IMR-90 (cell line): ENCODE measurements around the gene ADARB2. TPM values are rescaled to one million over a fixed set of nuclear protein-coding genes. Genes with fewer than 3 reads are reported as not detected.

ENCODE experiments used
- ATAC-seq: fragments of 200-7000 bp; cut with Tn5 transposase; 2 replicates; pipeline ENCODE4 v1.9.1; 2020; ENCODE audit warnings: low read depth, mild to moderate bottlenecking, moderate library complexity
- BruUV-seq: library from RNA; stranded (reverse); fragments of 400-500 nt; replicated peaks from 2 replicates; lab custom pipeline; 2021; lab: Mats Ljungman, UMichigan
- CTCF ChIA-PET: fragments of 300-600 bp; formaldehyde crosslinking; extraction: SDS; loops from one replicate; lab custom pipeline; 2021; ENCODE audit warnings: antibody characterized with exemption; lab: Yijun Ruan, JAX
- POLR2A ChIA-PET: fragments of 300-600 bp; sonication (Branson Sonifier 250); formaldehyde crosslinking; loops from one replicate; lab custom pipeline; 2022; ENCODE audit warnings: antibody characterized with exemption; ENCODE audit not compliant: unreplicated experiment; lab: Charles Lee
- DNase-seq: peaks from one replicate; pipeline ENCODE4 v3.0.0; 2013
- H2AFZ ChIP-seq: replicated peaks from 2 replicates; pipeline ENCODE3; 2013; ENCODE audit warnings: low read length, mild to moderate bottlenecking; ENCODE audit not compliant: poor library complexity
- H2AK5ac ChIP-seq: 2 replicates; pipeline ENCODE4 v1.6.1; 2013; ENCODE audit warnings: low read depth, low read length, inconsistent platforms
- H2AK9ac ChIP-seq: replicated peaks from 2 replicates; pipeline ENCODE3; 2013; ENCODE audit warnings: mild to moderate bottlenecking, low read depth, low read length, moderate library complexity; ENCODE audit not compliant: poor library complexity
- H2BK120ac ChIP-seq: 2 replicates; pipeline ENCODE4 v1.6.1; 2013; ENCODE audit warnings: low read depth, low read length, inconsistent platforms
- H2BK15ac ChIP-seq: 3 replicates; pipeline ENCODE4 v1.6.1; 2013; ENCODE audit warnings: low read depth, low read length, inconsistent platforms
- H2BK20ac ChIP-seq: 2 replicates; pipeline ENCODE4 v1.6.1; 2013; ENCODE audit warnings: low read depth, mild to moderate bottlenecking, inconsistent platforms, low read length, moderate library complexity
- H2BK5ac ChIP-seq: 2 replicates; pipeline ENCODE4 v1.6.1; 2013; ENCODE audit warnings: mild to moderate bottlenecking, low read depth, low read length, inconsistent platforms; ENCODE audit not compliant: poor library complexity, severe bottlenecking
- H3K14ac ChIP-seq: replicated peaks from 2 replicates; pipeline ENCODE4 v1.6.1; 2013; ENCODE audit warnings: low read depth, low read length, inconsistent platforms
- H3K18ac ChIP-seq: 2 replicates; pipeline ENCODE4 v1.6.1; 2013; ENCODE audit warnings: low read depth, low read length, control low read depth
- H3K23ac ChIP-seq: 2 replicates; pipeline ENCODE4 v1.6.1; 2013; ENCODE audit warnings: low read depth, low read length, inconsistent platforms
- H3K27ac ChIP-seq: 2 replicates; pipeline ENCODE4 v1.5.1; 2013; ENCODE audit warnings: mild to moderate bottlenecking, control low read depth, low read length; ENCODE audit not compliant: insufficient read depth
- H3K27me3 ChIP-seq: 2 replicates; pipeline ENCODE4 v1.6.1; 2013; ENCODE audit warnings: low read length; ENCODE audit not compliant: control insufficient read depth, insufficient read depth
- H3K36me3 ChIP-seq: 2 replicates; pipeline ENCODE4 v1.6.1; 2013; ENCODE audit warnings: low read length, mixed read lengths; ENCODE audit not compliant: control insufficient read depth, insufficient read depth
- H3K4ac ChIP-seq: 2 replicates; pipeline ENCODE4 v1.6.1; 2013; ENCODE audit warnings: low read depth, low read length, inconsistent platforms
- H3K4me1 ChIP-seq: 2 replicates; pipeline ENCODE4 v1.6.1; 2013; ENCODE audit warnings: low read length, mixed read lengths; ENCODE audit not compliant: control insufficient read depth, insufficient read depth
- H3K4me2 ChIP-seq: 2 replicates; pipeline ENCODE4 v1.6.1; 2013; ENCODE audit warnings: low read depth, mild to moderate bottlenecking, control low read depth, low read length, moderate library complexity
- H3K4me3 ChIP-seq: 2 replicates; pipeline ENCODE4 v1.5.1; 2013; ENCODE audit warnings: low read depth, mild to moderate bottlenecking, control low read depth, low read length, moderate library complexity; ENCODE audit not compliant: insufficient read depth
- H3K56ac ChIP-seq: 2 replicates; pipeline ENCODE4 v1.6.1; 2013; ENCODE audit warnings: low read length, inconsistent platforms; ENCODE audit not compliant: insufficient read depth; ENCODE audit errors: extremely low read depth
- H3K79me1 ChIP-seq, 2 experiments: 2 replicates each; pipeline ENCODE4 v1.6.1; 2013; ENCODE audit warnings: low read length in 2 of 2, inconsistent platforms in 1 of 2, low read depth in 1 of 2
- H3K9ac ChIP-seq: 2 replicates; pipeline ENCODE4 v1.6.1; 2013; ENCODE audit warnings: low read depth, low read length, control low read depth
- H3K9me1 ChIP-seq: 2 replicates; pipeline ENCODE4 v1.6.1; 2013; ENCODE audit warnings: low read length, inconsistent platforms; ENCODE audit not compliant: insufficient read depth
- H3K9me3 ChIP-seq: 2 replicates; pipeline ENCODE4 v1.6.1; 2013; ENCODE audit warnings: low read length; ENCODE audit not compliant: control insufficient read depth, insufficient read depth
- H4K20me1 ChIP-seq: 2 replicates; pipeline ENCODE4 v1.6.1; 2013; ENCODE audit warnings: low read length, inconsistent platforms; ENCODE audit not compliant: insufficient read depth
- H4K5ac ChIP-seq: 2 replicates; pipeline ENCODE4 v1.6.1; 2013; ENCODE audit warnings: mild to moderate bottlenecking, low read depth, low read length, control low read depth
- H4K8ac ChIP-seq, 2 experiments: 2 replicates each; pipeline ENCODE4 v1.6.1; 2013; ENCODE audit warnings: low read depth in 2 of 2, low read length in 2 of 2, control low read depth in 1 of 2, inconsistent platforms in 1 of 2
- H4K91ac ChIP-seq: 2 replicates; pipeline ENCODE4 v1.6.1; 2013; ENCODE audit warnings: low read depth, low read length, inconsistent platforms; ENCODE audit not compliant: insufficient read depth
- CTCF ChIP-seq: conservative IDR thresholded peaks from 2 replicates; pipeline ENCODE4 v1.5.1; 2012; ENCODE audit warnings: mild to moderate bottlenecking, low read depth, low read length, improper control_type of control experiment
- MAFK ChIP-seq: IDR thresholded peaks from 2 replicates; pipeline ENCODE4 v1.6.1; 2012; ENCODE audit warnings: low read depth, low read length, improper control_type of control experiment
- RCOR1 ChIP-seq: IDR thresholded peaks from 2 replicates; pipeline ENCODE4 v1.6.1; 2012; ENCODE audit warnings: mild to moderate bottlenecking, low read length, improper control_type of control experiment; ENCODE audit not compliant: insufficient replicate concordance
- RFX5 ChIP-seq: IDR thresholded peaks from 2 replicates; pipeline ENCODE4 v1.8.0; 2012; ENCODE audit warnings: low read depth, mild to moderate bottlenecking, low read length, moderate library complexity
- USF2 ChIP-seq: fragments of 150-350 bp; IDR thresholded peaks from 2 replicates; pipeline ENCODE4 v1.6.1; 2017; ENCODE audit warnings: mild to moderate bottlenecking, antibody characterized with exemption, low read length, low read depth
- WGBS, 2 experiments: methylation state at CpG; one replicate each; pipeline versions ENCODE4 v1.1.5 to v1.1.7; 2013; ENCODE audit warnings: missing lambda C conversion rate in 2 of 2; ENCODE audit not compliant: insufficient read length in 1 of 2; ENCODE audit errors: extremely low coverage in 2 of 2; 5-methylcytosine and 5-hydroxymethylcytosine counted together
- dilution Hi-C: fragments of 300-500 bp; cut with HindIII; formaldehyde crosslinking; loops from one replicate; pipeline ENCODE4 v1.14.3; 2018; ENCODE audit warnings: low sequenced_read_pairs; ENCODE audit not compliant: unreplicated experiment
- in situ Hi-C: fragments of 300-500 bp; cut with MboI; formaldehyde crosslinking; loops from 3 replicates; pipeline ENCODE4 v1.14.3; 2019; ENCODE audit warnings: low sequenced_read_pairs, inconsistent platforms, mixed read lengths
- intact Hi-C: fragments of 100-400 bp; cut with micrococcal nuclease; formaldehyde crosslinking; loops from 2 replicates; pipeline ENCODE4 v1.10.0; 2022
- polyA plus RNA-seq, 3 experiments: library from polyadenylated mRNA; depleted of rRNA; stranded (reverse); fragments of >200 nt; gene quantifications; 2 replicates each; pipeline ENCODE4 v1.2.3, GENCODE V29; 2012; ENCODE audit warnings: low replicate concordance in 1 of 3
- total RNA-seq: library from RNA; depleted of rRNA; stranded (reverse); fragments of >200 nt; gene quantifications from 2 replicates; pipeline ENCODE4 v1.2.3, GENCODE V29; 2012

ADARB2 gene
- total and polyA plus RNA-seq, 2 of the 4 experiments (the other 2 are of a cell fraction) = not detected

GRCh38 chr10:1641402-1641801 lies 95.9 kb downstream of the ADARB2 start:
- H2AK9ac ChIP-seq = no peak overlapping the region
- ChIA-PET CTCF (no interaction called here), POLR2A (no interaction called here)
- no peak overlapping the region for H2AFZ ChIP-seq
- no peak overlapping the region for H4K5ac ChIP-seq
- in situ Hi-C loops (no loop called here), dilution Hi-C loops (no loop called here), intact Hi-C loops (no loop called here)
- TF ChIP-seq RCOR1 (no peak), MAFK (no peak), RFX5 (no peak), CTCF (no peak), USF2 (no peak)
- no peak overlapping the region for H3K23ac ChIP-seq
- H3K9me3 ChIP-seq = peaks cover 27% of the 10 kb centered on the region
- H3K27me3 ChIP-seq = no peaks in the 10 kb centered on the region
- H3K36me3 ChIP-seq = no peaks in the 10 kb centered on the region
- H2BK15ac ChIP-seq = no peak overlapping the region
- no peaks in the 10 kb centered on the region for H4K20me1 ChIP-seq
- H3K18ac ChIP-seq = no peak overlapping the region
- no peak overlapping the region for H3K56ac ChIP-seq
- BruUV-seq = no TSS peak
- H3K9ac ChIP-seq = no peak overlapping the region
- no peak overlapping the region for H3K4me3 ChIP-seq
- no peak overlapping the region for H2AK5ac ChIP-seq
- H2BK20ac ChIP-seq = no peak overlapping the region
- DNase-seq (no peak), ATAC-seq (no peak)
- no peak overlapping the region for H3K4me2 ChIP-seq
- H3K4me1 ChIP-seq = no peaks in the 10 kb centered on the region
- H2BK5ac ChIP-seq = no peak overlapping the region
- H3K79me1 ChIP-seq = no peaks in the 10 kb centered on the region
- H4K91ac ChIP-seq = no peak overlapping the region
- H4K8ac ChIP-seq = no peak overlapping the region
- no peaks in the 10 kb centered on the region for H3K9me1 ChIP-seq
- no peak overlapping the region for H2BK120ac ChIP-seq
- no peak overlapping the region for H3K27ac ChIP-seq
- H3K4ac ChIP-seq = no peak overlapping the region
- WGBS, 2 experiments = no CpG with 5 or more reads among the region's 7 CpGs
- no peak overlapping the region for H3K14ac ChIP-seq
